Umbilical cord (tissue), 2 donors: ENCODE results near the gene ORM2. TPM values are rescaled to one million over a fixed set of nuclear protein-coding genes. Genes with fewer than 3 reads are reported as not detected.

Experiments used
- DNase-seq: peaks from one replicate; pipeline ENCODE4 v3.0.0-alpha.2; 2015; ENCODE audit warnings: low spot score
- total RNA-seq: library from RNA; depleted of rRNA; stranded (reverse); fragments of >200 nt; gene quantifications from one replicate; pipeline ENCODE4 v1.2.3, GENCODE V29; 2014; ENCODE audit warnings: low replicate concordance; ENCODE audit not compliant: insufficient read depth

ORM2 gene
- total RNA-seq, 1 donor from 2014 or later = not detected

- peak; percentile 97 for DNase-seq
Observed at GRCh38 chr9:114348906-114349482, 19.3 kb downstream of the ORM2 start.

GRCh38 chr9:114349713-114350480 lies 20.2 kb downstream of the ORM2 start:
- DNase-seq = no peak

- no peak for DNase-seq
Observed at GRCh38 chr9:114350636-114351401, 21.1 kb downstream of the ORM2 start.

- DNase-seq = no peak
Observed at GRCh38 chr9:114351932-114352331, 22.3 kb downstream of the ORM2 start.

GRCh38 chr9:114355821-114356220 lies 26.2 kb downstream of the ORM2 start:
- DNase-seq = no peak

GRCh38 chr9:114356792-114357191 lies 27.1 kb downstream of the ORM2 start:
- no peak for DNase-seq

- DNase-seq = no peak
Observed at GRCh38 chr9:114357360-114357759, 27.7 kb downstream of the ORM2 start.

GRCh38 chr9:114357911-114358328 lies 28.3 kb downstream of the ORM2 start:
- no peak for DNase-seq

GRCh38 chr9:114359801-114360200 lies 30.1 kb downstream of the ORM2 start:
- no peak for DNase-seq

GRCh38 chr9:114361542-114361941 lies 31.9 kb downstream of the ORM2 start:
- DNase-seq = no peak

- DNase-seq = no peak
Observed at GRCh38 chr9:114362394-114362793, 32.7 kb downstream of the ORM2 start.

GRCh38 chr9:114363424-114363823 lies 33.8 kb downstream of the ORM2 start:
- no peak for DNase-seq

GRCh38 chr9:114364134-114365041 lies 34.7 kb downstream of the ORM2 start:
- no peak for DNase-seq

- no peak for DNase-seq
Observed at GRCh38 chr9:114365194-114365593, 35.5 kb downstream of the ORM2 start.

GRCh38 chr9:114366334-114367128 lies 36.9 kb downstream of the ORM2 start:
- peak; percentile 91 for DNase-seq

- DNase-seq = no peak
Observed at GRCh38 chr9:114367366-114367765, 37.7 kb downstream of the ORM2 start.

- DNase-seq = no peak
Observed at GRCh38 chr9:114367772-114368569, 38.3 kb downstream of the ORM2 start.

GRCh38 chr9:114369216-114370130 lies 39.8 kb downstream of the ORM2 start:
- DNase-seq = no peak
